GM19240 (cell line): ENCODE results near the gene ISCA2.
"Not testable (repeated sequence)": the region's sequence is repeated elsewhere in the genome, so short reads cannot be mapped to it uniquely, and the experiment has no call there.

Experiments
- DNase-seq: peaks from one replicate; pipeline ENCODE4 v3.0.0; 2011; ENCODE audit warnings: low spot score; ENCODE audit not compliant: insufficient read length

Gene ISCA2

GRCh38 chr14:74527736-74528280 lies 34.2 kb downstream of the ISCA2 start:
- DNase-seq = no peak

GRCh38 chr14:74528406-74528805 lies 34.8 kb downstream of the ISCA2 start:
- no peak for DNase-seq

DNA sequence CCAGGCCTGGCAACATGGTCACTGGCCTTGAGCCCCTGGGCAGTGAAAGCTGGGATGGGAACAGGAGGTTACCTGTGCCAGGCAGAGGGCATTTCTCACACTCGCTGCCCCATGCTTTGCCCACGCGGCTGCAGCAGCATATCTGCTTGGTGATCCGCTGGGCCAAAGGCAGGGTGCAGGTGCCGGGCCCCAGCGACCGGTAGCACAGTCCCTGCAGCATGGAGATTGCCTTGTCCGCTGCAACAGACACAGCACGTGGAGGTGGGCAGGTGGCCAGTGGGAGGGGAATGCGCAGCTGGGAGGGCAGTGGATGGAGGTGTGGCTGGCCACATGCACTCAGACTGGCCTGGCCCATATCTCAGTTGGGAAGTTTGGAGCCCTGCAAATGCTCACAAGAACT lies 35.3 kb downstream of the ISCA2 start:
- DNase-seq = no peak

GRCh38 chr14:74531006-74531405 lies 37.4 kb downstream of the ISCA2 start:
- DNase-seq = no peak

- DNase-seq = no peak
Measured at GRCh38 chr14:74531467-74531866, 37.9 kb downstream of the ISCA2 start.

DNA sequence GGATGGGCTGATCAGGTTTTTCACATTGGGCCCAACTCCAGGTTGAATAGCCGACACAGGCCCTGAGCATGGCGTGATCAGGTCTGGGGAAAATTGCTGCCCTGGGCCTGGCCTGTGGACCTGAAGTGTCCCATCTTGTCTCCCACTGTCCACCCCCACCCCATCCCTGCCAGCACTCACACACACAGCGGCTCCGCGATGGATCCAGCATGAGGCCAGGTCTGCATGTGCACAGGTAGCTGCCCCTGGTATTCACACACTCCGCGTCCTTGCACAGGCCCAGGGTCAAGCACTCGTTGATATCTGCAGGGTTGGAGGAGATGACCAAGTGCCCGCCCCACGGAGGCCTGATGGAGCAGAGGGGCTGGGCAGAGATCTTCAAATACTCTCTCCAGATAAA lies 38.7 kb downstream of the ISCA2 start:
- no peak for DNase-seq

DNA sequence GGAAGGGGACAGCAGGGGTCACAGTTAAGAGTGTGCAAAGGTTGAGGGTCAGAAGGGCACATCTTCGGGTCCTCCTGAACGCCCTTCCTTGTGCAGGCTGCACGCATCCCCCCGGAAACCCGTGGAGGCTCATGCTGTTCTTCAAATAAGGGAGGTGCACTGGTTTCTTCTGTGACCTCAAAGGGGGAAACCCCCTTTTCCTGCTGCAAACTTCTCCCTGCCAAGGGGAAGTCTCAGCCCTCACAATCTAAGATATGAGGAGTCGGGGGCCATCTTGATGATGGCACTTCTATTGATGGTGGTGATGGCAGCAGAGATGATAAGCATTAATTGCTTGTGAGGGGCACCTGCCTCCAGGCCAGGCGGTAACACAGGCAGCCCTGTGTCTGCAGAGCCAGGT lies 40.0 kb downstream of the ISCA2 start:
- no peak for DNase-seq

GRCh38 chr14:74535756-74536325 lies 42.3 kb downstream of the ISCA2 start:
- DNase-seq = no peak

- DNase-seq = not testable (repeated sequence)
Measured at GRCh38 chr14:74536336-74536735, 42.8 kb downstream of the ISCA2 start.

DNA sequence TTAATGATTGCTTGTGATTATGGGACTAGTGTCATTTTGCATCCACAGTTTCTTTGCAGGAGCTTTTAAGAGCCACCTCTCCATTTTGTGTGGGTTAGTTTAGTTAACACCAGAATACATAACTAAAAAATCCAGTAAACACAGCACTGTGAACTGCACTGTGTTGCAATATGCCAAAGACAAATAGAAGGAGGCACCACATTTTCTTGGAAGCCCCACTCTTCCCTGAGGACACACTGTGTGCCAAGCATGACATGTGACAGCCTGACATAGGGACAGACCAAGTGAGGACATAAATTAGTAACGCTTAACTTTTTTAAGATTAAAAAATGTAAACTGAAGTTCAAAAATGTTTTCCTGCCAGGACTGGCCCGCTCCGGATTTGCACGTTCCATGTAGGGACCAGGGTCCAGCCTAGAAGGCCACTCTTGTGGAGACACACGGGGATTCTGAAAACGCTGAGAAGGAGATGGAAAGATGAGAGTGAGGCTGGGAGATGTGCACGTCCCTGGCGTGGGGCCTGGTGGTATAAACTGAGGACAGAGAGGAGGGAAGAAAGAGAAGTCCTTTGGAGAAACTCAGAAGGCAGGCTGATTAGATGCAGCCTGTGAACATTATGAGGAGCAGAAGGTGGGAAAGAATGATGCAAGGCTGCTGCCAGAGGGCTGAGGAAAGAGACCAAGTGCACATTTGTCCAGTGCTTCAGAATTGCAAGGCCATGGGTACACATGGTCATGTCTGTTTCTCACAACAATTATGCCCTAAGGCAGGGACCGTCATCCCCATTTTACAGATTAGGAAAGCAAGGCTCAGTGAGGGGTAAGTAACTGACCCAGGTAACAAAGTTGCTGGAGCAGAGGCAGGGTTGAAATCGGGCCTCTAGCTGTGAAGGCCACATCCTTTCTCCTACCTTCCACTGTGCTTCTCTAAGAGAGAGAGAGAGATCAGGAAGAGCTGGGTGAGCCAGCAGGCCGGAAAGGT lies 45.1 kb downstream of the ISCA2 start:
- no peak for DNase-seq

GRCh38 chr14:74539503-74539902 lies 45.9 kb downstream of the ISCA2 start:
- no peak for DNase-seq

DNA sequence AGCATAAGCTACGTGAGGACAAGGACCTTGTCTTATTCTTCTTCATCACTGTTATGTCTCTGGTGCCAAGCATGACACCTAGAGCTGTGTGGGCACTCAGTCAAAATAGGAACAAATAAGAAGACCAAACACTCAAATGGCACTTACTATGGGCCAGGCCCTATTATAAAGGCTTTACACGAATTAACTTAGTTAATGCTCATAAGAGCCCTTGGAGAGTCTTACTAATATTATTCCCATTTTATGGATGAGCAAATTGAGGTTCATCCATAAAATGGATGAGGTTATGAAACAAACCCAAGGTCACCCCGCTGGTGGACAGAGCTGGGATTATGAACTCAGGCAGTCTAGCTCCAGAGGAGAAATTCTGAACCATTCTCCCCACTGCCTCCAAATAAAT lies 47.7 kb downstream of the ISCA2 start:
- DNase-seq = no peak

DNA sequence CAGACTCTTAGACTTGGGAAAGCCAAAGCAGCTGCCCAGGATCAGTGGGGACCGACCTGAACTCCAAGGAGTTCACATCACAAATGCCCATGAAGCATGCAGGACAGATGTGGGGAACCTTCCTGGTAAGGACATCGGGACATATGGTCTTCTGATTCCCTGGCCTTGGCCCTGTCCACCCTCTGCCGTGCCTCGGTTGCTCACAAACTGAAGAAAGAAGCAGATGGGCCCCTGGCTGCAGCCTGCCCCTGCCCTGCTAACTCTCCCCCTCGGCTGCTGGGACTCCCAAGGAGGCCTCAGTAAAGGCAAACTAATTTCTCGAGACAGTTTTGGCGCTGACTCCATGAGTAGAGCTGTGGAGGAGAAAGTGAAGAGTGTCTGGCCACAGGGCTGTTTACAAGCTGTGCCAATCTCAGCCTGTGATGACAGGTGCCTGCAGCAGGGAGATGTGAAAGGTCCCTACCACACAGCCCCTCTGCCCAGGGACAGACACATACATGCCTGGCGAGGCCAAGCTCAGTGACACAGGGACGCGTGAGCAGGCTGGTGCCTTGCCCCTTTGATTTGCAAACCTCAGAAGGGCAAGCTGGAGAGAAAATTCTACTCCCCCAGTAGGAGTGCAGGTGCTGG lies 48.6 kb downstream of the ISCA2 start:
- DNase-seq = no peak

DNA sequence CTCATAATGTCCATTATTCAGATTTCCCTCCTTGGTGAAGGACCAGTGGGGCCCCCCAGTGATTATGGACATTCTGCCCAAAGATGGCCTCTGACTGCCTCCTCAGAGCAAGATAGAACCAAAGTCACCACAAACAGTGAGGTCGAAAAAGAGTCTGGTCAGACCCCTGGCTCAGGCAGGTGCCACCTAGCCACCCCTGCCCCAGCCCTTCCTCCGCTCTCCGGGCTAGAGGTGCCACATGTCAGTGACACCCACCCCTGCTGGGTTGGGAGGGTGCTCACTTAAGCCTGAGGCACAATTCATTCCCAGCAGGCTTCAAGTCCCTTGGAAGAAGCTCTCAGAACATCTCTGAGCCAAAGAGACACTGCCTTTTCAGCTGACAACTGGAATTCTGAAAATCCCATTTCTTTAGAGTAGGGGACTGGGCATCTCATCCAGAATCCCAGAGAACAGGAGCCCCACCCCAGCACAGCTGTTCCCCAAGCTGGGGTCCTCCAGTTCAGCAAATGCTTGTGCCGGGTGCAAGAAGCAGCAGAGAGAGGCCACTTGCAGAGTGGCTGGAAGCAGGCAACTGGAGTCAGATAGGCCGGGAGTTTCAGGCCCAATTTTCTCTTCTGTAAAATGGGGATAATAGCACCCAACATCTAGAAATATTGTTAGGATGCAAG lies 50.3 kb downstream of the ISCA2 start:
- no peak for DNase-seq

DNA sequence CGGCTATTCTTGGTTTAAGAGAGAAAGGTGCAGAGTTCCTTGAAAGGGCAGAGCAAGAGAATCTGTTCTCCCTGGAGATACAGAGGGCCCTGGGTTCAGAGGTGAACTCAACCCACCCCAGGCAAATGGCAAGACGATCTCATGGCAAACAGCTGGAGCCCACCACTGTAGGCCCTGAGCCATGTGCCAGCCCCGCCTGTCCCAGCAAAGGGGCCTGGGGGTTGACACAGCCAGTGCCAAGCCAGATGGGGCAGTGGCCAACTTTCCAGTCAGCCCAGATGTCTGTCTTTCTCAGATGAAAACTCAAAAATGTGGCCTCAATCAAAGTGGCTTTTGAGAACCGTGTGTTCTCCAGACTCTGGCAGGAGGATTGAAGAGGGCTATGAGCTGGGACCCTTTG lies 51.8 kb downstream of the ISCA2 start:
- no peak for DNase-seq

- DNase-seq = no peak
Measured at GRCh38 chr14:74546416-74546815, 52.9 kb downstream of the ISCA2 start.
